Activated naive CD4-positive, alpha-beta T cell treated with anti-CD3 and anti-CD28 coated beads, Interleukin-2, amount 10 ng/mL, durations not matched to agents 7 days and 5 days (primary cell): ENCODE data around the gene ZNF385D.

ENCODE experiments used
- CTCF ChIA-PET: fragments of 350-600 bp; sonication (Branson Sonifier 250); formaldehyde crosslinking; loops from one replicate; lab custom pipeline; 2021; ENCODE audit warnings: antibody characterized with exemption; lab: Charles Lee
- DNase-seq: peaks from one replicate; pipeline ENCODE4 v3.0.0-alpha.2; 2020
- H3K27ac Mint-ChIP-seq: one replicate; pipeline ENCODE4 v1.8.0; 2021; ENCODE audit warnings: mild to moderate bottlenecking, moderate library complexity, mixed read lengths
- H3K27me3 Mint-ChIP-seq: one replicate; pipeline ENCODE4 v1.8.0; 2021; ENCODE audit warnings: mild to moderate bottlenecking, mixed read lengths
- H3K36me3 Mint-ChIP-seq: one replicate; pipeline ENCODE4 v1.8.0; 2021; ENCODE audit warnings: mixed read lengths
- H3K4me1 Mint-ChIP-seq: one replicate; pipeline ENCODE4 v1.8.0; 2021; ENCODE audit warnings: mixed read lengths
- H3K4me3 Mint-ChIP-seq: one replicate; pipeline ENCODE4 v1.8.0; 2021; ENCODE audit warnings: mild to moderate bottlenecking, moderate library complexity, mixed read lengths
- H3K9me3 Mint-ChIP-seq: one replicate; pipeline ENCODE4 v1.8.0; 2021; ENCODE audit warnings: mixed read lengths

ZNF385D gene

DNA sequence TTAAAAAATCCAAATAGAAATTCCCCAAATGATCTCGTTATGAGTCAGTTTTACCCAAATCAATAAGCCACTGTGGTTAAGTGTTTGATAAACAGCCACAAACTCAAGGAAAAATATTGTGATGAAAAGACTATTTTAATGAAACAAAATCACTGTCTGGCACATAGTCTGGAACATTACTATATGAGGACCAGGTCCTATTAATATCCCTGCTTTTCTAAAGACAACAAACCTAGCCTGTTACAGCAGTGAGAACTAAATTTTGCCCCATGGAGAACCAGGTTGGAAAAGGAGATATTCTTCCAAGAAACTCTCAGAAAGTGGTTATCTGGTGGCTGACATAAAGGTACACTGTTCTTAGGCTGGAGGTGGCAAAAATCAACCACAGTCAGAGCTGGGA lies 27.7 kb upstream of the ZNF385D start:
- H3K4me1 Mint-ChIP-seq = no peaks in the 10 kb centered on the region
- no peak overlapping the region for H3K4me3 Mint-ChIP-seq
- H3K27ac Mint-ChIP-seq = no peak overlapping the region
- H3K27me3 Mint-ChIP-seq = no peaks in the 10 kb centered on the region
- H3K36me3 Mint-ChIP-seq = no peaks in the 10 kb centered on the region
- CTCF ChIA-PET = no interaction called here
- no peak for DNase-seq
- peaks cover 11% of the 10 kb centered on the region for H3K9me3 Mint-ChIP-seq

GRCh38 chr3:21777821-21778220 lies 26.8 kb upstream of the ZNF385D start:
- no peak overlapping the region for H3K4me3 Mint-ChIP-seq
- no peaks in the 10 kb centered on the region for H3K36me3 Mint-ChIP-seq
- H3K27me3 Mint-ChIP-seq = no peaks in the 10 kb centered on the region
- no peak overlapping the region for H3K27ac Mint-ChIP-seq
- CTCF ChIA-PET = interaction anchor here (1.2 kb wide), 1 partner anchor 13 kb away, joined by 3 read pairs; no protein-coding TSS in a partner anchor
- H3K4me1 Mint-ChIP-seq = no peaks in the 10 kb centered on the region
- H3K9me3 Mint-ChIP-seq = peaks cover 13% of the 10 kb centered on the region
- DNase-seq = no peak

DNA sequence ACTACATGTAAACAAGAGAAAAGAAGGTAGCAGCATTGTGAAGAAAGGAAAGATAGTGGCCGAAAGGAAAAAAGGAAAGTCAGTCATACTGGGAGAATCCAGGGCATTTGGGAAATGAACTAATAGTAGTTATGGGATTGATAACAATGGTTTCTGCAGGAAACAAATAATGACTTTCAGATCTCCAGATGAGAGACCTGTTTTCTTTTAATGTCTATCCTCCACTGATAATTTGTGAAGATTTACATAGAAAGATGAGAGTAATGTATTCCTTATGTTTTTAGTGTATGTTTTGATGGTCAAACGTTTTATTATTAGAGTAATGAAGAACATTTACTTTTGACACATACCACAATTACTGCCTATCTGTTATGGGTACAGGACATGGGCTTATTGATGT lies 15.0 kb upstream of the ZNF385D start:
- Mint-ChIP-seq H3K4me3 (no peak overlapping the region), H3K27me3 (no peaks in the 10 kb centered on the region), H3K9me3 (peaks cover 11% of the 10 kb centered on the region), H3K4me1 (no peaks in the 10 kb centered on the region), H3K27ac (no peak overlapping the region), H3K36me3 (no peaks in the 10 kb centered on the region)
- no peak for DNase-seq
- CTCF ChIA-PET = no interaction called here

GRCh38 chr3:21755896-21756295 lies 4.9 kb upstream of the ZNF385D start:
- Mint-ChIP-seq H3K27ac (no peak overlapping the region), H3K27me3 (no peaks in the 10 kb centered on the region), H3K36me3 (no peaks in the 10 kb centered on the region), H3K4me3 (no peak overlapping the region), H3K9me3 (peaks cover 5% of the 10 kb centered on the region), H3K4me1 (no peaks in the 10 kb centered on the region)
- no peak for DNase-seq
- CTCF ChIA-PET = no interaction called here

DNA sequence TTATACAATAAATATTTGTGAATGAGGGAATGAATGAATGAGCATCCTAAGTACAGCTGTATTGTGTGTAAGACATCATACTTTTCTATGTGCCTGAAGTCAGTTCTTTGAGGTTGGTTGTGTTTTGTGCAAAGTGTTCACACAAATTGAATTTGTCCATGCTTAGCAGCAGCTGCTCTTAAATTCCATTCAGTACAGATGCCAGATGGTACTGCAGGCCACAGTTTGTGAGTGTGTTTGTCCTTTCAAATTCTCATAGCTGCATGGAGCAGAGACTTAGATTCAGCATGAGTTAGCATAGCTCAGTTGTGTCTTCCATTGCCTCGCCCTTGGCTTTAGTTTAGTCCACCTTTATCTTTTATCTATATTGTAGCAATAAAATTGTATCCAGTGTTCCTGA lies 3.8 kb upstream of the ZNF385D start:
- Mint-ChIP-seq H3K36me3 (no peaks in the 10 kb centered on the region), H3K27ac (no peak overlapping the region), H3K4me1 (no peaks in the 10 kb centered on the region), H3K9me3 (peaks cover 2% of the 10 kb centered on the region), H3K4me3 (no peak overlapping the region), H3K27me3 (no peaks in the 10 kb centered on the region)
- DNase-seq = no peak
- CTCF ChIA-PET = no interaction called here

DNA sequence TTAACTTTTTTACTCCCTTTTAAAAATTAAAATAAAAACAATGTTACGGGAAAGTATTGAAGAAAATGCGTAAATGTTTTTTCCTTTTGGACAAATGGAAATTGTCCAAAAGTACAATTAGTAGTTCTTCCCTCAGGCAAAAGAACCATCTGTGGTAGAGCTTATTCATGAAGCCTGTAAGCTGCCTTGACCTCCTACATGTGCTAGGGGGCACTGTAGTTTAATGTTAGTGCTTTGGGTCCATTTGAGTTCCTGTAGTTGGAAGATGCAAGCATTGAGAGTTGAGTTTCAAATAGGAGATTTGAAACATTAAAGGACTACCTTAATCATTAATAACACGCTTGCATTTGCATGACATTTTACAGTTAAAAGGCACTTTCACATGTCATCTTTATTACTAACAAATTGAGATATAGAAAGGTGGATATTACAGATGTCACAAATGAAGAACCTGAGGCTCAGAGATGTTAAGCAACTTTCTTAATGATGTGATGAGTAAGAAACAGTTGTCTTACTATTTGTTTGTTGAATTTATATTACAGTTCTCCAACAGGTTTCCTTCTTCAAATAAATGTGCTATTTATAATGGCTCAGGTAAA lies 1.8 kb upstream of the ZNF385D start:
- no peak overlapping the region for H3K27ac Mint-ChIP-seq
- H3K9me3 Mint-ChIP-seq = peaks cover 2% of the 10 kb centered on the region
- no peaks in the 10 kb centered on the region for H3K27me3 Mint-ChIP-seq
- no peak for DNase-seq
- H3K4me1 Mint-ChIP-seq = no peaks in the 10 kb centered on the region
- no peak overlapping the region for H3K4me3 Mint-ChIP-seq
- CTCF ChIA-PET = no interaction called here
- H3K36me3 Mint-ChIP-seq = no peaks in the 10 kb centered on the region

DNA sequence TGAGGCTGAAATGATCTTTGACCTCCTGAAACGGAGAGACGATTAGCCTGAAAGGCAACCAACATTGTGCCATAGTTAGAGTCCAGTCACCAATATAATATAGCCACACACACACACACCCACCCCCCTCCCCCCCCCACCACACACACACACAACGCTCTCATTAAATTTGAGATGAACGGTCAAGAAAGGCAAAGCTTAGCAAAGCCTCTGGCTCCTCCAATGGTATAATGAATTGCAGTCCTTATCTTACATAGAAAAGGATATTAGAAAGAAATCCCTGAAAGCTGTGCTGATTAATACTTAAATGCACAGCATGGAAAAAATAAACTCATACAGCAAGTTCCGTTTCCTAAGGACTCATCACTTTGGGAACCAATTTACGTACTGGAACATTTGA lies 876 bp upstream of the ZNF385D start:
- Mint-ChIP-seq H3K4me3 (no peak overlapping the region), H3K9me3 (peaks cover 2% of the 10 kb centered on the region)
- CTCF ChIA-PET = no interaction called here

DNA sequence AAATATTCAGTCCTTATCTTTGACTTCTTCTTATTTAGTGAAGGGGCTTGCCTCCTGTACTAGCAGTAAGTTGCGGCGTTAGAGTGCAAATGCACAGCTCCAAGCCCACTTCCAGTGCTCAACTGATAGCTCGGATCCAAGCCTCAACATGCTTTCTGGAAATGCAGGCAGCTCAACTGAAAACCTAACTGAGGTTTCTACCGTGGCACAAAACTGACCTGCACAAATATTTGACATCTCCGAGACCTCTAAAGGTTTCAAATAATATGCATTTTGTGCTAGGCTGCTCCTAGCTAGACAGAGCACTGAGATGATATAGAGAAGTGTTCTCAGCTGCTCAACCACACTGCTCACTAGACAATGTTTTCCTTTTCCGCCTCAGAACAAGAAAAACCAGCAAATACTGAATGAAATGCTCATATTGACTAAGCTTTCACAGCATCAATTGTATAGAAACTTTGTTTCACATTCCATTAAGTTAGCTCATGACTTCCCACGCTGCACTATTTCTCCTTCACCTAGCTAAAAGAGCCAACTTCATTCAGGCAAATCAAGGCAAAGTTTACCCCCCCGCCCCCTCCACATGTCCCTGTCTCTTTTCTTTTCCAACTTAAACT lies 822 bp downstream of the ZNF385D start:
- DNase-seq = no peak
- Mint-ChIP-seq H3K36me3 (no peaks in the 10 kb centered on the region), H3K27ac (no peak overlapping the region), H3K4me3 (no peak overlapping the region), H3K4me1 (no peaks in the 10 kb centered on the region), H3K27me3 (no peaks in the 10 kb centered on the region), H3K9me3 (no peaks in the 10 kb centered on the region)
- CTCF ChIA-PET = no interaction called here

More for the DNA sequence above, 876 bp upstream of the ZNF385D start:
- H3K27me3 Mint-ChIP-seq = no peaks in the 10 kb centered on the region
- H3K27ac Mint-ChIP-seq = no peak overlapping the region
- no peaks in the 10 kb centered on the region for H3K36me3 Mint-ChIP-seq
- no peak for DNase-seq
- no peaks in the 10 kb centered on the region for H3K4me1 Mint-ChIP-seq

- H3K4me3 Mint-ChIP-seq = no peak overlapping the region
- CTCF ChIA-PET = no interaction called here
- DNase-seq = no peak
- no peaks in the 10 kb centered on the region for H3K4me1 Mint-ChIP-seq
- no peak overlapping the region for H3K27ac Mint-ChIP-seq
- no peaks in the 10 kb centered on the region for H3K36me3 Mint-ChIP-seq
- H3K27me3 Mint-ChIP-seq = no peaks in the 10 kb centered on the region
- no peaks in the 10 kb centered on the region for H3K9me3 Mint-ChIP-seq
These were observed 2.9 kb downstream of the ZNF385D start for GRCh38 chr3:21747966-21748555.

- CTCF ChIA-PET = no interaction called here
- Mint-ChIP-seq H3K36me3 (no peaks in the 10 kb centered on the region), H3K27me3 (no peaks in the 10 kb centered on the region), H3K4me1 (no peaks in the 10 kb centered on the region), H3K4me3 (no peak overlapping the region), H3K9me3 (no peaks in the 10 kb centered on the region), H3K27ac (no peak overlapping the region)
- DNase-seq = no peak
These were observed 3.6 kb downstream of the ZNF385D start for GRCh38 chr3:21747376-21747775.

DNA sequence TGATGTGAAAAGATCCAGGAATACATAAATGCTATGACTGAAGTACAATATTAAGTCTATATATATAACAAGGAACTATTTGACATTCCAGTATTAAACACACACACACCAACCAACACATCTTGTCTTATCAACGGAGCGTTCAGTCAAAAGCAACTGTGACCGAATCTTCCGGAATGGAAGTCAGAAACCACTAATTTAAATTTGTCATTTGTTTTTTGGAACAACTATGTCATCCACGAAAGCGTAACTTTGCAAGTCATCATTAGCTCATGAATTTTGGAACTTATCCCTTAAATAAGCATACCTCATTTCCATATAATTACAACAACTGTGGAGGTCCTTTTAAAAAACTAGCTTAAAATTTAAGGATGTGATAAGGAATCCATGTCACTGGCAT lies 5.0 kb downstream of the ZNF385D start:
- no peaks in the 10 kb centered on the region for H3K27me3 Mint-ChIP-seq
- H3K4me3 Mint-ChIP-seq = no peak overlapping the region
- CTCF ChIA-PET = no interaction called here
- no peak overlapping the region for H3K27ac Mint-ChIP-seq
- H3K9me3 Mint-ChIP-seq = no peaks in the 10 kb centered on the region
- no peaks in the 10 kb centered on the region for H3K36me3 Mint-ChIP-seq
- no peaks in the 10 kb centered on the region for H3K4me1 Mint-ChIP-seq
- no peak for DNase-seq

DNA sequence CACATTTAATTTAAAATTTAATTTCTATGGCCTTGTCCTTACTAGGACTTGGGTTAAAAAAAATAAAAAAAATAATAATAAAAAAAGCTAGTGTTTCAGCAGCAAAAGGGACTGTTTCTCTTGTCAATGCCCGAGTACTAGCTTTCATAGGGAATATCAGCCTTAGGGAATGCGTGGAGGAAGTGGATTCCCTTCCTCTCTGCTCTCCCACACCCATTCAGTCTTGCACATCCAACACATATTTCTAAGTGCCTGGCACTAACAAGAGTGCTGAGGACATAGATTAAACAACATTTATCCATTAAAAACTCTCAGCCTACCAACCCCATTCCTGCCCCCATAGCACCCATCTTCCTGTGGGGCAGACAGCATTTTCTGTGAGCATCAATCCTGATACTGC lies 6.2 kb downstream of the ZNF385D start:
- no peaks in the 10 kb centered on the region for H3K4me1 Mint-ChIP-seq
- no peak for DNase-seq
- CTCF ChIA-PET = no interaction called here
- H3K27me3 Mint-ChIP-seq = no peaks in the 10 kb centered on the region
- no peak overlapping the region for H3K27ac Mint-ChIP-seq
- H3K36me3 Mint-ChIP-seq = no peaks in the 10 kb centered on the region
- no peak overlapping the region for H3K4me3 Mint-ChIP-seq
- H3K9me3 Mint-ChIP-seq = no peaks in the 10 kb centered on the region

DNA sequence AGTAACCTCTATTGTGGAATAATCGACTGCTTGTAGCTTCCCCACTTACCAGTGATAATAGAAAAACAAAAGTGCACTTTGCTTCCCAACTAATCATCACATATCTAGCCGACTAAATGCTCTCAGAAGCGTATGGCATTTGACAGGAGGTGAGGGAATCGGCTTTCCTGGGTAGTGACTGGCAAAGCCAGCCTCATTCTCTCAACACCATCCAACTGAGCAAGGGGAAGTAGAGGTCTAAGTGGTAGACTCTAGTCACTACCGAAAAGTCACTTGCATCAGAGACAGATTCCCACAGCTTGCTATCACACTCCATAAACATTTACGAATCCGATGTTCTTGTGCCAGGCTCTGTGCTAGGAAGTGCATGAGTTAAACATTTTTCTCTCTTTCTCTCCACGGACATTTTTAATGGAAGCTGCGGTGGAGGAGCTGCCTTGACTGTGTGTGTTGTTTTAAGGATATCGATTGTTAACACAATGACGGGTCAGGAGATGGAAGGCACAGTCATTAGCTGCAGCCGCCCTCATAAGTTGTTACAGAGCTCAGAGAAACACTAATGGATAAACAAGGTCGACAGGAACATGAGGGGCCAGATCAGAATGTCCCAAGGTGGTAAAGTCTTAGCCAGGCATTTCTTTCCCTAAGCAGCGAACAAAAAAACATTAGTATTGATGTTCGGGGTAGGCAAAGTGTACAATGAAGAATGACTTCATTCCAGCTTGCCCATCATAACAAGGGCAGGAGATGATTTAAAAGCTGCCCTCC lies 11.9 kb downstream of the ZNF385D start:
- Mint-ChIP-seq H3K36me3 (no peaks in the 10 kb centered on the region), H3K4me3 (no peak overlapping the region), H3K4me1 (no peaks in the 10 kb centered on the region)

DNA sequence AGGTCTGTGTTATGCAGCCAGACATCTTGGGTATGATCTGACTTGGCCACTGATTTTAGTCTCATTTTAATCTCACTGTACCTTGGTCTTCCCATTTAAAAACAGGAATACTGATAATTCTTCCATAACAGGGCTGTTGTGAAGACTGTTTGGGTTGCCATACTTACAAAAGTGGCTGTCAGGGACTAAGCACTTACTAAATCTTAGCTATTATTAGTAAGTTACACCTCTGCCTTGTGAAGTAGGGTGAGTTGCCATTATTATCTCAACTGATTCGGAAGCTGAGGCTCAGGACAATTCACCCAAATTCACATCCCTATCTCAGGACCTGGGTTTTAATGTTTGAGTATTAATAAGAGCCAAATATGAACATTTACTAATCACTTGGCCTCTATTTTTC lies 12.7 kb downstream of the ZNF385D start:
- no peaks in the 10 kb centered on the region for H3K4me1 Mint-ChIP-seq

More for the DNA sequence above, 11.9 kb downstream of the ZNF385D start:
- Mint-ChIP-seq H3K27ac (no peak overlapping the region), H3K27me3 (no peaks in the 10 kb centered on the region), H3K9me3 (peaks cover 11% of the 10 kb centered on the region)
- DNase-seq = no peak
- CTCF ChIA-PET = no interaction called here

DNA sequence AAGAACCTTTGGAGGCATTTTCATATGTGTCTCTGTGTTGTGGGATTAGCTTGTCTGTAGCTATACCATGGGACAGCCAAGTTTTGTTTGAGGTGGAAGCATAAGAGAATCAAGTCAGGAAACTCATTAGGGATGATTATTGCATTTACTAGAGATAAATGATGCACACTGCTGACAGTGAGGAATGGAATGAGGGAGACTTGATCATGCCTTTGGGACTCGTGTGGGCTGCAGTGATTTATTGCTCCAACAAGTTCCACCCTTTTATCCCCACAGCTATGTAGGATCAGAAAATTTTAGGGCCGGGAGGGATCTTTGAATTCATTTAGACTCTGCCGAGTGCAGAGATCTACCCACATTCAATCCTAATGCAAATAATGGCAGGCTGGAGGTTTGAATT lies 16.3 kb downstream of the ZNF385D start:
- H3K27ac Mint-ChIP-seq = no peak overlapping the region
- DNase-seq = no peak
- H3K27me3 Mint-ChIP-seq = no peaks in the 10 kb centered on the region
- CTCF ChIA-PET = no interaction called here
- H3K4me3 Mint-ChIP-seq = no peak overlapping the region
- H3K36me3 Mint-ChIP-seq = no peaks in the 10 kb centered on the region
- H3K4me1 Mint-ChIP-seq = no peaks in the 10 kb centered on the region
- peaks cover 11% of the 10 kb centered on the region for H3K9me3 Mint-ChIP-seq

More for the DNA sequence above, 12.7 kb downstream of the ZNF385D start:
- H3K4me3 Mint-ChIP-seq = no peak overlapping the region
- DNase-seq = no peak
- CTCF ChIA-PET = no interaction called here
- H3K27ac Mint-ChIP-seq = no peak overlapping the region
- no peaks in the 10 kb centered on the region for H3K27me3 Mint-ChIP-seq
- H3K36me3 Mint-ChIP-seq = no peaks in the 10 kb centered on the region
- H3K9me3 Mint-ChIP-seq = peaks cover 11% of the 10 kb centered on the region
